C4-2B (cell line): ENCODE measurements around the gene VIT.

Experiments used
- H3K27ac ChIP-seq: fragments of 450-650 bp; 2 replicates; pipeline ENCODE4 v1.5.1; 2017
- ZFX ChIP-seq: fragments of 450-650 bp; IDR thresholded peaks from 2 replicates; pipeline ENCODE4 v1.6.1; 2017
- TF ChIP-seq, protein P1 (sequence below): fragments of 450-650 bp; conservative IDR thresholded peaks from 2 replicates; pipeline ENCODE4 v1.5.1; 2017; ENCODE audit warnings: mild to moderate bottlenecking

VIT gene

DNA sequence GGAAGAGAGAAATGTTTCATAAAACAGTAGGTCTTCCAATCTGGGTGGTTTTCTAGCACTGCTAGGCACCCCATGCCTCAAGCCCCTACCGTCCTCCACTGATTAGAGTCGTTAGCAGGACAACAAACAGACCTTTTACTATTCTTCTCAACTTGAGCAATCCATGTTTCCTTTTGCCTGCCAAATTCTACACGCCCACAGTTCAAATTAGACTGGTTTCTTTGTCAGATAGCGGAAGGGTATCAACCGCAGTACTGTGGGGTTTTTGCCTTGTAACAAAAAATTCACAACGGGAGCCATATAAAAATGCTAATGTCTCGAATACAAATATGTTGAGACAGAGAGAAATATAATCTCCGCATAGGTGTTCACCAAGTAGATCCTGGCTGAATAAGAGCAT lies 59.9 kb downstream of the VIT start:
- TF ChIP-seq ZFX, result no peak
- TF ChIP-seq, protein P1, sequence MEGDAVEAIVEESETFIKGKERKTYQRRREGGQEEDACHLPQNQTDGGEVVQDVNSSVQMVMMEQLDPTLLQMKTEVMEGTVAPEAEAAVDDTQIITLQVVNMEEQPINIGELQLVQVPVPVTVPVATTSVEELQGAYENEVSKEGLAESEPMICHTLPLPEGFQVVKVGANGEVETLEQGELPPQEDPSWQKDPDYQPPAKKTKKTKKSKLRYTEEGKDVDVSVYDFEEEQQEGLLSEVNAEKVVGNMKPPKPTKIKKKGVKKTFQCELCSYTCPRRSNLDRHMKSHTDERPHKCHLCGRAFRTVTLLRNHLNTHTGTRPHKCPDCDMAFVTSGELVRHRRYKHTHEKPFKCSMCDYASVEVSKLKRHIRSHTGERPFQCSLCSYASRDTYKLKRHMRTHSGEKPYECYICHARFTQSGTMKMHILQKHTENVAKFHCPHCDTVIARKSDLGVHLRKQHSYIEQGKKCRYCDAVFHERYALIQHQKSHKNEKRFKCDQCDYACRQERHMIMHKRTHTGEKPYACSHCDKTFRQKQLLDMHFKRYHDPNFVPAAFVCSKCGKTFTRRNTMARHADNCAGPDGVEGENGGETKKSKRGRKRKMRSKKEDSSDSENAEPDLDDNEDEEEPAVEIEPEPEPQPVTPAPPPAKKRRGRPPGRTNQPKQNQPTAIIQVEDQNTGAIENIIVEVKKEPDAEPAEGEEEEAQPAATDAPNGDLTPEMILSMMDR, result no peak
- no peak overlapping the region for H3K27ac ChIP-seq

DNA sequence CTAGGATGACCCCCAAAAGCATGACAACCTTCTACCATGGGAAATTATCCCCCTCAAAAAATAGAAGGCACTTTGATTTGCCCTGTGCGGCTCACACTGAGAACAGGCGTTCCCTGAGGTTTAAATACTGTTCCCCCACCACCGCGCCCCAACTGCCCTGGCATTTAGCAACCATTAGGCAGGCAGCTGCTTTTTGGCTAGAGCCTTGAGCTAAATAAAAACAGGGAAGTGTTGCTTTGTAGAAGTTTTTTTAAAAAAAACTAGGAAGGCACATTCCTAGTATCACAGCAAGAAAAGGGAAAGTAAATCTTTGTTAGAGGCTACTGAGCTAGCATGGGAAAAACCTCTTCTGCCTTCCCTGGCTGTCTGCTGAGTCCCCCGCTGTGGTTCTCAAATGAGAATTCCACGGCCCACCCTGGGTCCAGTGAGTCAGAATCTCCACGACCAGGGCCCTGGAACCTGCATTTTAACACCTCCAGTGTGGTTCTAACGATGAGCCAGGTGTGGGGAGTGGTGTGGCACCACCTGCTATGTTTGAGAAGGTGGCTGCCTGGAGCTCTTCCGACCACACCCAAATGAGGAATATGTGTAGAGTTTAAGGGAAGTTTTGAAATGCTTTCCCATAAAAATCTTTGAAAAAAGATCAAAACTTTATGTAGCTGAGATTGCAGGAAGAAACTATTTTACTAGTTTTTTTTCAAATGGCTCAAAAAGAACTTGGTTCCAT lies 66.4 kb downstream of the VIT start:
- H3K27ac ChIP-seq, result no peak overlapping the region
- no peak for TF ChIP-seq ZFX
- TF ChIP-seq, protein P1, result no peak

DNA sequence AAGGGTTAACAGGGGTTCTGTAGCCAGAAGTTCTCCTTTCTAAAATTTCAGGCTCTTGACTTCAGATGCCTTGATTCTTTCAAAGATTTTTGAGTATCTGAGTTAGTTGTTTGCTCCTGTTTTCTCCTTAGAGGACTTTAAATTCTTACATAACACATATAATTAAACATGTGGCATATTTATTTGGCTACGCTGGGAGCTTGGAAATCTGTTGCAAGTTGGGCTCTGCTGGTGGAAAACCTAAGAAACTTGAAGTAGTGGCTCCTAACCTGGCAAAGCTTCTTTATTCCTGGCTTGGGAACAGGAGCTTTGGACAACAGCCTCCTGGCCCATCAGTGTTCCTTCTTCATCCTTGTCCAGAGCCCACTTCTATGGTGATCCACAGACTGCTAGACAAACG lies 72.6 kb downstream of the VIT start:
- no peak overlapping the region for H3K27ac ChIP-seq
- TF ChIP-seq, protein P1, result no peak
- no peak for TF ChIP-seq ZFX

DNA sequence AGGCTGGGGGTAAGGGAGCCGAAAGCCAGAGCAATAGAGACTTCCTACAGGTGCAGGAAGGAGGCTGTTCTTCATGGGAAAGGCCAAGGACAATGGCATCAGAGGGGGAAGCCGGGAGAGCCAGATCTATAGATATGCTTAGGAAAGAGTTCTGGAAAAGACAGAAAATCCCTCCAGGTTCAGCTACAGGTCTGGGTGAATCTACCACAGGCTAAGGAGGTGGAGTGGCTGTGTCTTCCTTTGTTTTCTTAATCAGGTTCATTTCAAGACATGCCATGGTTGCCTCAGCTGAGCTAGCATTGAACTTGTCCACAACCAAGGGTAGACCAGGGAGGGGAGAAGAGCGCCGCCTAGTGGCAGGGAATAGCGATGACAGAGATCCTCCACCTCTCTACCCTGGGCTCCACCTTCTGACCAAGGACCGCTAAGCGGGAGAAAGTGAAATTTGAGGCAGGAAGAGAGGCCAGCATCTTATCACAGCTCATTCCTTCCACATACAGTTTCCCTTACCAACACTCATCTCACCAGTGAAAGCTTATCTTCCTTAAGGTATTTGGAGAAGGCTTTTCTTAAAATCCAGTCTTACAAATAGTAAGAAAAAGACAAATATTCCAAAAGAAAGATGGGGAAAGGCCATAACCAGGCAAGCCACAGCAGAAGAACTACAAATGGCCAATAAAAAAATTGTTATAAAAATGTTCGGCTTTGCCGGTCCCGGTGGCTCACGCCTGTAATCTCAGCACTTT lies 74.2 kb downstream of the VIT start:
- TF ChIP-seq ZFX, result no peak
- TF ChIP-seq, protein P1, result peak; percentile 90
- H3K27ac ChIP-seq, result no peak overlapping the region

DNA sequence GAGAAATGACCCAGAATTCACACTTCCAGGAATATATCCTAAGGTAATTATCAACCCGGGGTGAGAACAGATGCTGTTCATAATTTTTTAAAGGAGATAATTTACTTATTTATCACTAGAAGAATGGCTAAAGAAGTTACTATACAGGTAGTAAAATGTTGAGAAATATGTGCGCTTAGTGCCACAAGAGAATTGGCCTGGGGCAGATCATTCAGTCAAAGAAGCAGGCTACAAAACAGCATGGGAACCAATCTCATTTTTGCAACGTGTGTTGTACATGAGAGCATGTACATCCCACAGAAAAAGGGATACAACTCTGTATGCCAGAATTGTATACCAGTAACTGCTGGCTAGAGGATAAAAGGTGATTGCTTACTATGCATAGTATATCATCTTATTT lies 75.2 kb downstream of the VIT start:
- no peak overlapping the region for H3K27ac ChIP-seq
- TF ChIP-seq ZFX, result no peak
- TF ChIP-seq, protein P1, result no peak

DNA sequence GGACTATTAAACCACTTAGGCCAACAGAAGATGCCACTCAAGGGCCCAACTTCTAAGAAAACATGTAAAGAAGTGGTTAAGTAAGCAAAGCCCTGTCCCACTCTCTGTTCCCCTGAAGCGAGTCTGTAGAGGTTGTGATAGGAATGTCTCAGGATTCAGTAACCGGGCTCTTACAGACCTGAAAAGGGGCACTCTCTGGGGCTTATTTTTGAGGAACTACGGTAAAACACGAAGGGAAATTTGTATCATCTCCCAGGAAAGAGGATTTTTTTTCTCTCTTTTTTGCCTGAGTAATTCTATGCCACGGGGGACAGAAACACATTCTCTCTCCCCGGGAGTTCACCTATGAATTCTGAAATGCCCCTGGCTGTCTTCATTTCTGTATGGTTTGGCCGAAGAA lies 77.4 kb downstream of the VIT start:
- TF ChIP-seq ZFX, result no peak
- TF ChIP-seq, protein P1, result no peak
- H3K27ac ChIP-seq, result no peak overlapping the region

DNA sequence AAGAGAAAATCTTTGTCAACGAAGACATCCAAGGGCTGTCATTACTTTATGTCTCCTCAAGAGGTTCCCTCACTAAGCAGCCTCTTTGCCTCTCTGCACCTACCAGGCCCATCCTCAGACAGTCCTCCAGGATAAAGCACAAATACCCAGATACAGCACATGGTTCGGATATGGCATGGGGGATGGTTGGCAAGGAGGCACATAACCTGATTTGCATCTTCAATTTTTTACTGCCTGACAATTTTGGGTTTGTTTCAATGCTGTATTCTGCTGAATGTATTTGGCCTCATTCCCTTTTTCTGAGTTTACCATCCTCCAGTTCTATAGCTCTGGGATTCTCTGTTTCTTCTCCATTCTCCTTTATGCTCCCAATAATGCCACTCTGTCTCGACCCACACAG lies 78.8 kb downstream of the VIT start:
- TF ChIP-seq, protein P1, result no peak
- no peak for TF ChIP-seq ZFX
- H3K27ac ChIP-seq, result no peak overlapping the region
